GM23338 (cell line): ENCODE data around the gene TMEM179. TPM values are rescaled to one million over a fixed set of nuclear protein-coding genes. Genes with fewer than 3 reads are reported as not detected.

Experiments
- ATAC-seq: fragments of 200-7000 bp; cut with Tn5 transposase; 3 replicates; pipeline ENCODE4 v1.9.1; 2020
- DNase-seq: peaks from one replicate; pipeline ENCODE4 v3.0.0-alpha.2; 2015; ENCODE audit warnings: low spot score
- H2AFZ ChIP-seq: fragments of 200-600 bp; sonication (generic); 2 replicates; pipeline ENCODE4 v1.8.0; 2016; ENCODE audit warnings: antibody characterized with exemption, mild to moderate bottlenecking, moderate library complexity
- H3F3A ChIP-seq: fragments of 200-600 bp; sonication (generic); replicated peaks from 2 replicates; pipeline ENCODE4 v1.8.0; 2017; ENCODE audit warnings: antibody characterized with exemption, mixed run types, low read depth
- H3K27ac ChIP-seq: fragments of 200-600 bp; sonication (generic); 2 replicates; pipeline ENCODE4 v1.6.1; 2016; ENCODE audit warnings: low read depth
- H3K27me3 ChIP-seq: fragments of 200-600 bp; sonication (generic); 2 replicates; pipeline ENCODE4 v1.8.0; 2016; ENCODE audit warnings: mild to moderate bottlenecking, mixed run types, moderate library complexity; ENCODE audit not compliant: insufficient read depth
- H3K36me3 ChIP-seq: fragments of 200-600 bp; sonication (generic); 2 replicates; pipeline ENCODE4 v1.8.0; 2016; ENCODE audit warnings: mild to moderate bottlenecking; ENCODE audit not compliant: insufficient read depth
- H3K4me1 ChIP-seq: fragments of 200-600 bp; sonication (generic); 2 replicates; pipeline ENCODE4 v1.8.0; 2016; ENCODE audit warnings: mild to moderate bottlenecking, moderate library complexity; ENCODE audit not compliant: insufficient read depth
- H3K4me2 ChIP-seq: fragments of 200-600 bp; sonication (generic); 2 replicates; pipeline ENCODE4 v1.7.1; 2017; ENCODE audit warnings: mixed run types
- H3K4me3 ChIP-seq: fragments of 200-600 bp; sonication (generic); 2 replicates; pipeline ENCODE4 v1.6.1; 2016; ENCODE audit warnings: mixed run types
- H3K79me2 ChIP-seq: fragments of 200-600 bp; sonication (generic); replicated peaks from 2 replicates; pipeline ENCODE4 v1.8.0; 2017; ENCODE audit warnings: mild to moderate bottlenecking; ENCODE audit not compliant: insufficient read depth
- H3K9me2 ChIP-seq: fragments of 200-600 bp; sonication (generic); 2 replicates; pipeline ENCODE4 v1.8.0; 2017; ENCODE audit not compliant: insufficient read depth
- H4K20me1 ChIP-seq: fragments of 200-600 bp; sonication (generic); replicated peaks from 2 replicates; pipeline ENCODE4 v1.8.0; 2017; ENCODE audit warnings: mild to moderate bottlenecking; ENCODE audit not compliant: insufficient read depth
- H3K27ac Mint-ChIP-seq: 2 replicates; pipeline ENCODE4 v1.8.0; 2020; ENCODE audit warnings: inconsistent platforms, mild to moderate bottlenecking, moderate library complexity, mixed read lengths
- H3K27me3 Mint-ChIP-seq: 3 replicates; pipeline ENCODE4 v1.8.0; 2022; ENCODE audit warnings: low read depth, mild to moderate bottlenecking, moderate library complexity, mixed read lengths, inconsistent platforms; ENCODE audit not compliant: insufficient read depth, poor library complexity
- H3K36me3 Mint-ChIP-seq: 3 replicates; pipeline ENCODE4 v1.8.0; 2021; ENCODE audit warnings: low read depth, mild to moderate bottlenecking, inconsistent platforms, moderate library complexity, mixed read lengths
- H3K4me1 Mint-ChIP-seq: 3 replicates; pipeline ENCODE4 v1.8.0; 2020; ENCODE audit warnings: mild to moderate bottlenecking, inconsistent platforms, mixed read lengths
- H3K4me3 Mint-ChIP-seq: 3 replicates; pipeline ENCODE4 v1.8.0; 2021; ENCODE audit warnings: moderate library complexity, mild to moderate bottlenecking, inconsistent platforms, mixed read lengths
- H3K9me3 Mint-ChIP-seq: 3 replicates; pipeline ENCODE4 v1.8.0; 2020; ENCODE audit warnings: moderate library complexity, mild to moderate bottlenecking, inconsistent platforms, mixed read lengths
- CREB1 ChIP-seq: fragments of 250-450 bp; sonication (Bioruptor Pico); IDR thresholded peaks from 2 replicates; pipeline ENCODE4 v1.5.0; 2020; ENCODE audit warnings: low read depth, mild to moderate bottlenecking, moderate library complexity
- CTCF ChIP-seq, 2 experiments: fragments of 200-600 bp in 1 of 2; sonication (generic) in 1 of 2; conservative IDR thresholded peaks; 2 replicates each; pipeline versions ENCODE4 v1.5.1 to v1.6.1; 2016 to 2017; ENCODE audit warnings: antibody characterized with exemption in 2 of 2, low read depth in 2 of 2, mild to moderate bottlenecking in 2 of 2, moderate library complexity in 1 of 2
- ETS1 ChIP-seq: IDR thresholded peaks from 2 replicates; pipeline ENCODE4 v1.6.1; 2016; ENCODE audit warnings: antibody characterized with exemption
- EZH2 ChIP-seq: fragments of 200-600 bp; sonication (generic); IDR thresholded peaks from one replicate; pipeline ENCODE4 v1.8.0; 2017; ENCODE audit warnings: antibody characterized with exemption, mild to moderate bottlenecking, low read depth; ENCODE audit not compliant: unreplicated experiment
- EZH2phosphoT487 ChIP-seq: fragments of 200-600 bp; sonication (generic); IDR thresholded peaks from one replicate; pipeline ENCODE4 v1.8.1; 2018; ENCODE audit warnings: antibody characterized with exemption; ENCODE audit not compliant: unreplicated experiment
- JUNB ChIP-seq: IDR thresholded peaks from one replicate; pipeline ENCODE4 v1.6.1; 2016; ENCODE audit warnings: antibody characterized with exemption; ENCODE audit not compliant: unreplicated experiment
- NANOG ChIP-seq: IDR thresholded peaks from 2 replicates; pipeline ENCODE4 v1.6.1; 2016; ENCODE audit warnings: antibody characterized with exemption, borderline replicate concordance
- POLR2AphosphoS5 ChIP-seq: IDR thresholded peaks from 2 replicates; pipeline ENCODE4 v1.6.1; 2016; ENCODE audit warnings: antibody characterized with exemption, low read depth
- STAT1 ChIP-seq: IDR thresholded peaks from one replicate; pipeline ENCODE4 v1.6.1; 2016; ENCODE audit warnings: antibody characterized with exemption; ENCODE audit not compliant: unreplicated experiment
- ZNF114 ChIP-seq: fragments of 250-450 bp; sonication (Bioruptor Pico); IDR thresholded peaks from 2 replicates; pipeline ENCODE4 v1.5.0; 2020; ENCODE audit warnings: mild to moderate bottlenecking, moderate library complexity
- ZNF331 ChIP-seq: fragments of 250-450 bp; sonication (Bioruptor Pico); IDR thresholded peaks from 2 replicates; pipeline ENCODE4 v1.5.0; 2020; ENCODE audit warnings: low read depth, mild to moderate bottlenecking, moderate library complexity
- ZNF462 ChIP-seq: fragments of 250-450 bp; sonication (Bioruptor Pico); IDR thresholded peaks from 2 replicates; pipeline ENCODE4 v1.5.0; 2020; ENCODE audit warnings: mild to moderate bottlenecking, moderate library complexity
- polyA plus RNA-seq: library from polyadenylated mRNA; unstranded; fragments of >200 nt; fragmentation: Nextera tagmentation; extraction: Ambion mirVana; gene quantifications from 2 replicates; pipeline ENCODE4 v1.2.1, GENCODE V29; 2016
- total RNA-seq: library from RNA; depleted of rRNA; stranded (reverse); fragments of >200 nt; shearing (Covaris generic); gene quantifications from 2 replicates; pipeline ENCODE4 v1.2.3, GENCODE V29; 2014

TMEM179 gene
- total and polyA plus RNA-seq, 2 experiments from 2014 or later = 1.0 to 4.8 TPM

GRCh38 chr14:104624939-104625338, 20.4 kb upstream of the TMEM179 start (continued):
- TF ChIP-seq ETS1 (no peak), CREB1 (CRISPR knock-in tag) (no peak), EZH2 (no peak), STAT1 (no peak), ZNF331 (CRISPR knock-in tag) (no peak), EZH2phosphoT487 (no peak), CTCF (conservative IDR thresholded peaks at IDR 0.05; ENCODE audit: low read depth in 2 of 2) (no peak)

GRCh38 chr14:104614126-104614812, 9.7 kb upstream of the TMEM179 start:
- no peaks in the 10 kb centered on the region; the same call in 1 of the 2 replicates for H3K27me3 ChIP-seq
- no peak overlapping the region for H2AFZ ChIP-seq
- no peak for ATAC-seq
- H3K27ac ChIP-seq = no peak overlapping the region
- no peak overlapping the region for H3K4me3 Mint-ChIP-seq
- H3K79me2 ChIP-seq = no peaks in the 10 kb centered on the region
- H3K36me3 ChIP-seq = no peaks in the 10 kb centered on the region
- H3K9me2 ChIP-seq = 0 out of 2 replicates have a peak, but pooled peaks cover 11% of the 10 kb centered on the region
- no peak overlapping the region for H3K27ac Mint-ChIP-seq
- no peak for DNase-seq
- H3K4me1 ChIP-seq = no peaks in the 10 kb centered on the region
- H3K4me3 ChIP-seq = no peak overlapping the region
- no peaks in the 10 kb centered on the region for H3F3A ChIP-seq
- H3K4me1 Mint-ChIP-seq = peaks cover 10% of the 10 kb centered on the region; the same call in 2 of the 3 replicates
- no peaks in the 10 kb centered on the region for H3K36me3 Mint-ChIP-seq
- no peaks in the 10 kb centered on the region for H4K20me1 ChIP-seq
- H3K4me2 ChIP-seq = no peak overlapping the region
- H3K27me3 Mint-ChIP-seq = peaks cover 4% of the 10 kb centered on the region
- H3K9me3 Mint-ChIP-seq = no peaks in the 10 kb centered on the region
- TF ChIP-seq STAT1 = no peak
- no peak for TF ChIP-seq NANOG
- no peak for TF ChIP-seq CREB1 (CRISPR knock-in tag)
- TF ChIP-seq POLR2AphosphoS5 = no peak
- TF ChIP-seq EZH2phosphoT487 = no peak
- TF ChIP-seq EZH2 = no peak
- TF ChIP-seq ZNF331 (CRISPR knock-in tag) = no peak
- TF ChIP-seq JUNB = no peak
- no peak for TF ChIP-seq ZNF114 (CRISPR knock-in tag)
- TF ChIP-seq ZNF462 = no peak
- TF ChIP-seq ETS1 = no peak
